Spleen (tissue), 7 donors: Measurements from ENCODE around the gene FLAD1.

Experiments used
- POLR2A ChIP-seq, 3 donors: fragments of 450-650 bp; IDR thresholded peaks; one replicate each; pipeline ENCODE4 v1.5.1; 2017; ENCODE audit warnings: antibody characterized with exemption in 3 of 3, mild to moderate bottlenecking in 1 of 3
- POLR2AphosphoS5 ChIP-seq, 3 donors: sonication (generic); formaldehyde crosslinking; IDR thresholded peaks; one replicate each; pipeline ENCODE4 v1.5.1; 2017; ENCODE audit warnings: antibody characterized with exemption in 3 of 3
- TF ChIP-seq, protein P1 (sequence below), 11 experiments: fragments of 200-600 bp in 7 of 11; fragments of 450-650 bp in 4 of 11; sonication (generic) in 4 of 11; IDR thresholded peaks in 8 of 11; conservative IDR thresholded peaks in 3 of 11; 1 replicate in 7 of 11; 2 replicates in 4 of 11; pipeline versions ENCODE4 v1.4.0 to v1.8.0; 2016 to 2021; ENCODE audit warnings: antibody characterized with exemption in 11 of 11, inconsistent platforms in 4 of 11, mild to moderate bottlenecking in 1 of 11
- donor health status: DM: no; HTN: no; CAD: no; lungs with moderate emphysema.
- donor health status: DM: no; HTN: no; CAD: no.
- donor health status: DM: no; HTN: no; CAD: no.

DNA sequence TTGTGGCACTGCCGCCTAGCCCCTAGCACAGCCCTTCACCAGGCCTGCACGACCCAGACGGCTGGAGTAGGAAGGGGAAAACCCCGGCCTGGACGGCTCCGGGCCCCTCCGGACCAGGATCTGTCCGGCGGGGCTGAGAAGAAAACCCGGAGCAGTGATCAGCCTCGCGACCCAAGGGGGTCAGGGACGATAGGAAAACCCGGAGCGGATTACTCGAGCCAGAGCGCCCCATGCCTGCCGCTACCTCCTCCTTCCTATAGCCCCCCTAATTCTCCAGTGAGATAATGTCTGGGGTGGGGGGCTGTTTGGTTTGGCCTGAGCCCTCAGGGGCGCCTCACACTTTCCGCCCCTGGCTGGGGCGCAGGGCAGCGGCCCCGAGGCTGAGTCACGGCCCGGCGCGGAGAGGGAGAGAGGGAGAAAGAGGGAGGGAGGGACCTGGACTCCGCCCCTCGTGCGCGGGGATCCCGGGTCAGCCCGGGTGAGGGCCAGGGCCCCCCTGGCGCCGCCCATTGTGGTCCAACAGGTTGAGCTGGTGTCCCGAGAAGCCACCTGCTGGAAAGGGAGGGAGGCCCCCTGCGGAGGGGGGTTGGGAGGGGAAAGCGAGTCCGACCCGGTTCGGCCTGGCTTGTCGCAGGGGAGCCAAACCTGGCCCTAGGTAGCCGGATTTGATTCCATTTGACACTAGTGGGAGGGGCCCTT, 17.7 kb downstream of the FLAD1 start:
- peak in 1 of 3 donors; percentile 8 for TF ChIP-seq POLR2A (IDR thresholded peaks at IDR 0.05)
- TF ChIP-seq, protein P1, sequence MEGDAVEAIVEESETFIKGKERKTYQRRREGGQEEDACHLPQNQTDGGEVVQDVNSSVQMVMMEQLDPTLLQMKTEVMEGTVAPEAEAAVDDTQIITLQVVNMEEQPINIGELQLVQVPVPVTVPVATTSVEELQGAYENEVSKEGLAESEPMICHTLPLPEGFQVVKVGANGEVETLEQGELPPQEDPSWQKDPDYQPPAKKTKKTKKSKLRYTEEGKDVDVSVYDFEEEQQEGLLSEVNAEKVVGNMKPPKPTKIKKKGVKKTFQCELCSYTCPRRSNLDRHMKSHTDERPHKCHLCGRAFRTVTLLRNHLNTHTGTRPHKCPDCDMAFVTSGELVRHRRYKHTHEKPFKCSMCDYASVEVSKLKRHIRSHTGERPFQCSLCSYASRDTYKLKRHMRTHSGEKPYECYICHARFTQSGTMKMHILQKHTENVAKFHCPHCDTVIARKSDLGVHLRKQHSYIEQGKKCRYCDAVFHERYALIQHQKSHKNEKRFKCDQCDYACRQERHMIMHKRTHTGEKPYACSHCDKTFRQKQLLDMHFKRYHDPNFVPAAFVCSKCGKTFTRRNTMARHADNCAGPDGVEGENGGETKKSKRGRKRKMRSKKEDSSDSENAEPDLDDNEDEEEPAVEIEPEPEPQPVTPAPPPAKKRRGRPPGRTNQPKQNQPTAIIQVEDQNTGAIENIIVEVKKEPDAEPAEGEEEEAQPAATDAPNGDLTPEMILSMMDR (IDR thresholded peaks at IDR 0.05 in 8 of 11, conservative IDR thresholded peaks at IDR 0.05 in 3 of 11): peak in 2 of 11 experiments; percentile 11 to 15
- peak; percentile 66 to 83 (median 76) for TF ChIP-seq POLR2AphosphoS5 (IDR thresholded peaks at IDR 0.05)
